Stimulated activated naive CD4-positive, alpha-beta T cell treated with Interleukin-2 at 50 U/mL for 16 hours (primary cell): Measurements from ENCODE around the gene ARMC3.

Source experiments
- DNase-seq: peaks from one replicate; lab custom pipeline; 2025; lab: John Stamatoyannopoulos, UW

Gene ARMC3

GRCh38 chr10:23078114-23078513, 150.3 kb downstream of the ARMC3 start:
- DNase-seq, result no peak

GRCh38 chr10:23079700-23080099, 151.8 kb downstream of the ARMC3 start:
- DNase-seq, result no peak

DNA sequence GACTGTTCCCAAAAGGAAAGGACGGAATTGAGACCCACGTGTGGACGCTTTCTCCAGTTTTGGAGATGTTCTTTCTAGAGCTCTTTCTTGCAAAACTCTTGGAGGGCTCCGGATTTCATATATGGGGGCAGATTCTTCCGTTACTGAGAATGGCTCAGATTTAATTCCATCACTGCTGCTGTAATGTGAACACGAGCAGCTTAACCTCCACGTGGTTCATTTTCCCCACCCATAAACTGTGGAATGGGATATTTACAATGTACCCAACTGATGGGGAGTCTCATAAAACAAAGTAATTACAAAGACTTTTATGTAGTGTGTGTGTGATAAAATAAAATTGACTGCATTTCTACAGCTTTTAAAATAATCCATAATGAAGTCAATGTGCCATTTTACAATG, 152.4 kb downstream of the ARMC3 start:
- DNase-seq, result no peak

GRCh38 chr10:23081221-23081750, 153.4 kb downstream of the ARMC3 start:
- DNase-seq, result no peak

GRCh38 chr10:23081891-23082290, 154.0 kb downstream of the ARMC3 start:
- no peak for DNase-seq
